GM23338 (cell line): Measurements from ENCODE around the gene CRACR2B. TPM values are rescaled to one million over a fixed set of nuclear protein-coding genes. Genes with fewer than 3 reads are reported as not detected.

ENCODE experiments used
- ATAC-seq: fragments of 200-7000 bp; cut with Tn5 transposase; 3 replicates; pipeline ENCODE4 v1.9.1; 2020
- DNase-seq: peaks from one replicate; pipeline ENCODE4 v3.0.0-alpha.2; 2015; ENCODE audit warnings: low spot score
- H2AFZ ChIP-seq: fragments of 200-600 bp; sonication (generic); 2 replicates; pipeline ENCODE4 v1.8.0; 2016; ENCODE audit warnings: antibody characterized with exemption, mild to moderate bottlenecking, moderate library complexity
- H3F3A ChIP-seq: fragments of 200-600 bp; sonication (generic); replicated peaks from 2 replicates; pipeline ENCODE4 v1.8.0; 2017; ENCODE audit warnings: antibody characterized with exemption, mixed run types, low read depth
- H3K27ac ChIP-seq: fragments of 200-600 bp; sonication (generic); 2 replicates; pipeline ENCODE4 v1.6.1; 2016; ENCODE audit warnings: low read depth
- H3K27me3 ChIP-seq: fragments of 200-600 bp; sonication (generic); 2 replicates; pipeline ENCODE4 v1.8.0; 2016; ENCODE audit warnings: mild to moderate bottlenecking, mixed run types, moderate library complexity; ENCODE audit not compliant: insufficient read depth
- H3K36me3 ChIP-seq: fragments of 200-600 bp; sonication (generic); 2 replicates; pipeline ENCODE4 v1.8.0; 2016; ENCODE audit warnings: mild to moderate bottlenecking; ENCODE audit not compliant: insufficient read depth
- H3K4me1 ChIP-seq: fragments of 200-600 bp; sonication (generic); 2 replicates; pipeline ENCODE4 v1.8.0; 2016; ENCODE audit warnings: mild to moderate bottlenecking, moderate library complexity; ENCODE audit not compliant: insufficient read depth
- H3K4me2 ChIP-seq: fragments of 200-600 bp; sonication (generic); 2 replicates; pipeline ENCODE4 v1.7.1; 2017; ENCODE audit warnings: mixed run types
- H3K4me3 ChIP-seq: fragments of 200-600 bp; sonication (generic); 2 replicates; pipeline ENCODE4 v1.6.1; 2016; ENCODE audit warnings: mixed run types
- H3K79me2 ChIP-seq: fragments of 200-600 bp; sonication (generic); replicated peaks from 2 replicates; pipeline ENCODE4 v1.8.0; 2017; ENCODE audit warnings: mild to moderate bottlenecking; ENCODE audit not compliant: insufficient read depth
- H3K9me2 ChIP-seq: fragments of 200-600 bp; sonication (generic); 2 replicates; pipeline ENCODE4 v1.8.0; 2017; ENCODE audit not compliant: insufficient read depth
- H4K20me1 ChIP-seq: fragments of 200-600 bp; sonication (generic); replicated peaks from 2 replicates; pipeline ENCODE4 v1.8.0; 2017; ENCODE audit warnings: mild to moderate bottlenecking; ENCODE audit not compliant: insufficient read depth
- H3K27ac Mint-ChIP-seq: 2 replicates; pipeline ENCODE4 v1.8.0; 2020; ENCODE audit warnings: inconsistent platforms, mild to moderate bottlenecking, moderate library complexity, mixed read lengths
- H3K27me3 Mint-ChIP-seq: 3 replicates; pipeline ENCODE4 v1.8.0; 2022; ENCODE audit warnings: low read depth, mild to moderate bottlenecking, moderate library complexity, mixed read lengths, inconsistent platforms; ENCODE audit not compliant: insufficient read depth, poor library complexity
- H3K36me3 Mint-ChIP-seq: 3 replicates; pipeline ENCODE4 v1.8.0; 2021; ENCODE audit warnings: low read depth, mild to moderate bottlenecking, inconsistent platforms, moderate library complexity, mixed read lengths
- H3K4me1 Mint-ChIP-seq: 3 replicates; pipeline ENCODE4 v1.8.0; 2020; ENCODE audit warnings: mild to moderate bottlenecking, inconsistent platforms, mixed read lengths
- H3K4me3 Mint-ChIP-seq: 3 replicates; pipeline ENCODE4 v1.8.0; 2021; ENCODE audit warnings: moderate library complexity, mild to moderate bottlenecking, inconsistent platforms, mixed read lengths
- H3K9me3 Mint-ChIP-seq: 3 replicates; pipeline ENCODE4 v1.8.0; 2020; ENCODE audit warnings: moderate library complexity, mild to moderate bottlenecking, inconsistent platforms, mixed read lengths
- CTCF ChIP-seq, 2 experiments: fragments of 200-600 bp in 1 of 2; sonication (generic) in 1 of 2; conservative IDR thresholded peaks; 2 replicates each; pipeline versions ENCODE4 v1.5.1 to v1.6.1; 2016 to 2017; ENCODE audit warnings: antibody characterized with exemption in 2 of 2, low read depth in 2 of 2, mild to moderate bottlenecking in 2 of 2, moderate library complexity in 1 of 2
- ETS1 ChIP-seq: IDR thresholded peaks from 2 replicates; pipeline ENCODE4 v1.6.1; 2016; ENCODE audit warnings: antibody characterized with exemption
- NANOG ChIP-seq: IDR thresholded peaks from 2 replicates; pipeline ENCODE4 v1.6.1; 2016; ENCODE audit warnings: antibody characterized with exemption, borderline replicate concordance
- POLR2AphosphoS5 ChIP-seq: IDR thresholded peaks from 2 replicates; pipeline ENCODE4 v1.6.1; 2016; ENCODE audit warnings: antibody characterized with exemption, low read depth
- ZNF114 ChIP-seq: fragments of 250-450 bp; sonication (Bioruptor Pico); IDR thresholded peaks from 2 replicates; pipeline ENCODE4 v1.5.0; 2020; ENCODE audit warnings: mild to moderate bottlenecking, moderate library complexity
- polyA plus RNA-seq: library from polyadenylated mRNA; unstranded; fragments of >200 nt; fragmentation: Nextera tagmentation; extraction: Ambion mirVana; gene quantifications from 2 replicates; pipeline ENCODE4 v1.2.1, GENCODE V29; 2016
- total RNA-seq: library from RNA; depleted of rRNA; stranded (reverse); fragments of >200 nt; shearing (Covaris generic); gene quantifications from 2 replicates; pipeline ENCODE4 v1.2.3, GENCODE V29; 2014

CRACR2B gene
- total and polyA plus RNA-seq, 2 experiments from 2014 or later = 55.9 to 64.1 TPM

GRCh38 chr11:778976-779954 lies 48.5 kb upstream of the CRACR2B start:
- no peak for ATAC-seq
- DNase-seq = no peak
- TF ChIP-seq ETS1 (no peak), CTCF (conservative IDR thresholded peaks at IDR 0.05; ENCODE audit: low read depth in 2 of 2) (peak in 1 of 2 experiments; percentile 28; a peak in 2 of 4 replicates), ZNF114 (CRISPR knock-in tag) (no peak)

GRCh38 chr11:779955-780532 lies 47.7 kb upstream of the CRACR2B start:
- peaks cover 25% of the 10 kb centered on the region for H3K79me2 ChIP-seq
- no peak for DNase-seq
- Mint-ChIP-seq H3K4me1 (peaks cover 35% of the 10 kb centered on the region), H3K36me3 (peaks cover 21% of the 10 kb centered on the region), H3K4me3 (no peak overlapping the region), H3K27me3 (peaks cover 19% of the 10 kb centered on the region), H3K27ac (no peak overlapping the region), H3K9me3 (no peaks in the 10 kb centered on the region)
- no peak for ATAC-seq
- H4K20me1 ChIP-seq = peaks cover 19% of the 10 kb centered on the region
- H3K9me2 ChIP-seq = no peaks in the 10 kb centered on the region
- H2AFZ ChIP-seq = no peak overlapping the region
- no peak overlapping the region for H3K27ac ChIP-seq
- no peaks in the 10 kb centered on the region for H3K27me3 ChIP-seq
- H3K4me1 ChIP-seq = peaks cover 24% of the 10 kb centered on the region
- peaks cover 12% of the 10 kb centered on the region for H3F3A ChIP-seq
- no peaks in the 10 kb centered on the region for H3K36me3 ChIP-seq
- no peak overlapping the region for H3K4me3 ChIP-seq
- no peak overlapping the region for H3K4me2 ChIP-seq
- TF ChIP-seq NANOG (no peak), POLR2AphosphoS5 (peak; percentile 40; the same call in 1 of the 2 replicates)

More at GRCh38 chr11:778976-779954, 48.5 kb upstream of the CRACR2B start:
- Histone ChIP-seq H4K20me1 (peaks cover 23% of the 10 kb centered on the region), H3K4me2 (peak overlapping the region; percentile 88; the same call in 1 of the 2 replicates), H3K79me2 (peaks cover 33% of the 10 kb centered on the region), H3K27ac (no peak overlapping the region), H3K36me3 (no peaks in the 10 kb centered on the region), H3K9me2 (no peaks in the 10 kb centered on the region), H3K4me3 (no peak overlapping the region), H3F3A (peaks cover 12% of the 10 kb centered on the region), H2AFZ (no peak overlapping the region), H3K4me1 (peaks cover 23% of the 10 kb centered on the region), H3K27me3 (no peaks in the 10 kb centered on the region)
- H3K27ac Mint-ChIP-seq = no peak overlapping the region
- no peaks in the 10 kb centered on the region for H3K9me3 Mint-ChIP-seq
- H3K27me3 Mint-ChIP-seq = peaks cover 19% of the 10 kb centered on the region
- peaks cover 32% of the 10 kb centered on the region for H3K4me1 Mint-ChIP-seq
- peak overlapping the region; percentile 40; the same call in 2 of the 3 replicates for H3K4me3 Mint-ChIP-seq
- H3K36me3 Mint-ChIP-seq = peaks cover 16% of the 10 kb centered on the region
